ENCODE measurements around the gene C19orf12. TPM values are rescaled to one million over a fixed set of nuclear protein-coding genes. Genes with fewer than 3 reads are reported as not detected.

The C19orf12 gene
- polyA plus RNA-seq, 1 donor = 26.5 TPM

DNA sequence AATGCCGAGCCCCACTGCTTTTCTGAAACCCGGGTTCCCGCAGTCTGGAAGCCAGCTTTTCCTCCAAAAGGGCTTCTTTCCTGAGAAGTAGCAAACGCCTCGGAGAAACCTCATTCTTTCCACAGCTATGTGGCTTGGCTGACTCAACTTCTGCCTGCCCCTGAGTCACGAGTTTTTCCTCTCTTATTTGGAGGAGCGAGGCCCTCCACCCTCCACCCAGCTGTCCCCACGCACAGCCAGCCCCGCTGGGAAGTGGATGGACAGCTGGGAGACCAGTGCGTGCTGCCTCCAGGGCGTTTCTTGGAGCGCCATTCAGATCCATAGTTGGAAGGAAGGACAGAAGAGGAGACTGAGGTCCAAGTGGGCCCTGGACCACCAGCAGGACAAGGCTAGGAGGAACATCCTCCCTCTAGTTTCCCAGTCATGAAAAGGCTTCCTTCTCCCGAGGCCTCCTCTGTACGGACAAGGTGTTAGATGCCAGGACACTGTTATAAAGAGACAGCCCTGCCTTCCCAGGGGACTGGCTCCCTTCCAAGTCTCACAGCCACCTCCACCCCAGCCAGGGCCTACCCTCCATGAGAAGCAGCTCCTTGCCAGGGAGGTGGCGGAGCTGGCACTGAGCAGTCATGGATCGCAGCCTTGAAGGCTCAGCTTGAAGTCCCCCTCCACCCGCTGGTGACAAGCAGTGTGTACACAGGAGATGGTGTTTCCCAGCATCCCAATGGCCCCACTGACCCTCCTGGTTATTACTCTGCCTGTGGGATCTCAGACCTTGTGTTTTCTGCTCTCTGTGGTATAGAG, 52.3 kb downstream of the C19orf12 start:
- no CpG with 5 or more reads among the region's 17 CpGs for WGBS (ENCODE audit: insufficient coverage, low lambda C conversion rate)
- no peak overlapping the region for H3K27ac ChIP-seq (ENCODE audit: low read length)
- H3K4me3 ChIP-seq (ENCODE audit: low read length) = no peak overlapping the region
- peaks cover 17% of the 10 kb centered on the region for H3K27me3 ChIP-seq (ENCODE audit: control insufficient read depth, insufficient read depth, low read length)
- peaks cover 14% of the 10 kb centered on the region for H3K4me1 ChIP-seq (ENCODE audit: control insufficient read depth, insufficient read depth, low read length)
- peak in 1 of 2 donors; percentile 30 for DNase-seq
- no peaks in the 10 kb centered on the region for H3K9me3 ChIP-seq (ENCODE audit: control insufficient read depth, low read depth, low read length)
- H3K36me3 ChIP-seq (ENCODE audit: control insufficient read depth, insufficient read depth, low read length) = no peaks in the 10 kb centered on the region

DNA sequence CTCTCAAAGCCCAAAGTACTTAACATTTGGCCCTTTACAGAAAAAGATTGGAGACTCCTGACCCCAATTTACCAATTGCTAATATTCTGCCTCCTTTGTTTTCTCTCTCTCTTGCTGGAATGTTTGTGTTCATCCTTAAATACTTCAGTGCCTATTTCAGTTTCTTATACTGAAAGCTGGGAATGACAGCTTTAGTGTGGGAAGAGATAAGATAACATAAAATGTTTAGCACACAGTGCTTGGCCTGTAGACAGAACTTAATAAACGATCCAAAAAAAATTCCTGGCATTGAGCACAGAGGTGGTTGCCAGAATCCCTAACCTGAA, 52.8 kb downstream of the C19orf12 start:
- Histone ChIP-seq H3K27ac (ENCODE audit: low read length) (no peak overlapping the region), H3K4me3 (ENCODE audit: low read length) (no peak overlapping the region), H3K36me3 (ENCODE audit: control insufficient read depth, insufficient read depth, low read length) (no peaks in the 10 kb centered on the region), H3K4me1 (ENCODE audit: control insufficient read depth, insufficient read depth, low read length) (peaks cover 13% of the 10 kb centered on the region), H3K9me3 (ENCODE audit: control insufficient read depth, low read depth, low read length) (no peaks in the 10 kb centered on the region), H3K27me3 (ENCODE audit: control insufficient read depth, insufficient read depth, low read length) (peaks cover 17% of the 10 kb centered on the region)
- DNase-seq = peak in 1 of 2 donors; percentile 20
- WGBS (ENCODE audit: insufficient coverage, low lambda C conversion rate) = no CpG with 5 or more reads among the region's 1 CpG

DNA sequence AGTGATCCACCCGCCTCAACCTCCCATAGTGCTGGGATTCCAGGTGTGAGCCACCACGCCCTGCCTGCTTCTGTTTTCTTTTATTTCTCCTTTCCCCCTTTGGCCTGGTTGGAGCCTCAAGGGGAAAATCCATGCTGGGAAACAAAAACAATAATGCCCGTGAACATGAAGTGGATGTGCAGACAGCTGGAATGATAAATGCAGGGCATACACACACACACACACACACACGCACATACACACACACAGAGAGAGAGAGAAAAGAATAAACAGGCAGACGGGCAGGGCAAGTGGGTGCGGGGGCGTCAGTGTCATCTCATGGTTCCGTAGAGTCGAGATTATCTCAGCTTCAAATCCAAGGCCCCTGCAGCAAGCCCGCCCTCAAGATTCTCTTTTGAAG, 54.2 kb downstream of the C19orf12 start:
- H3K4me3 ChIP-seq (ENCODE audit: low read length) = no peak overlapping the region
- no peak overlapping the region for H3K27ac ChIP-seq (ENCODE audit: low read length)
- H3K4me1 ChIP-seq (ENCODE audit: control insufficient read depth, insufficient read depth, low read length) = peaks cover 3% of the 10 kb centered on the region
- peaks cover 17% of the 10 kb centered on the region for H3K27me3 ChIP-seq (ENCODE audit: control insufficient read depth, insufficient read depth, low read length)
- WGBS (ENCODE audit: insufficient coverage, low lambda C conversion rate) = no CpG with 5 or more reads among the region's 10 CpGs
- DNase-seq = no peak
- no peaks in the 10 kb centered on the region for H3K9me3 ChIP-seq (ENCODE audit: control insufficient read depth, low read depth, low read length)
- H3K36me3 ChIP-seq (ENCODE audit: control insufficient read depth, insufficient read depth, low read length) = no peaks in the 10 kb centered on the region

DNA sequence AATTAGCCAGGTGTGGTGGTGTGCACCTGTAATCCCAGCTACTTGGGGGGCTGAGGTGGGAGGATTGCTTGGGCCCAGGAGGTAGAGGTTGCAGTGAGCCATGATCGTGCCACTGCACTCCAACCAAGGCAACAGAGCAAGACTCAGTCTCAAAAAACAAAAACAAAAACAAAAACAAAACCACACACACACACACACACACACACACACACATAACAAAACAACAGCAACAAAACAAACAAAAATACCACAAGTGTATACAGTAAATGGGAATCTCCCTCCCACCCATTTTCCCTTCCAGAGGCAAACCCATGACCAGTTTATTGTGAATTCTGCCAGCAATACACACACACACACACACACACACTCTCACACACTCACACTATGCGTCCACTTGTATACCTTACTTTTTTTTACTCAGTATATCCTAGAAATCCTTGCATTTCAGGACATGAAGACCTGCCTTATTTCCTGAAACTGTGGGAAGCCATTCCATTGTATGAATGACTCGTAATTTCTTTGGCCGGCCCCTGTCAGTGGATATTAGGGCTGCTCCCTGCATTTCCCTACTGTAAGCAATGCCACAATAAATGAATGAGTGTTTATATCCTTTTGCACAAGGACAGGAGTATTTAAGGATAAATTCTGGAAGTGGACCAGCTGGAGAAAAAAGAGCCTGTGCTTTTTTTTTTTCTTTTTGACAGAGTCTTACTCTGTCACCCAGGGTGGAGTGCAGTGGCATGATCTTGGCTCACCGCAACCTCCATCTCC, 56.7 kb downstream of the C19orf12 start:
- no peaks in the 10 kb centered on the region for H3K36me3 ChIP-seq (ENCODE audit: control insufficient read depth, insufficient read depth, low read length)
- no peaks in the 10 kb centered on the region for H3K4me1 ChIP-seq (ENCODE audit: control insufficient read depth, insufficient read depth, low read length)
- no peak overlapping the region for H3K4me3 ChIP-seq (ENCODE audit: low read length)
- no peaks in the 10 kb centered on the region for H3K9me3 ChIP-seq (ENCODE audit: control insufficient read depth, low read depth, low read length)
- no peak for DNase-seq
- peaks cover 17% of the 10 kb centered on the region for H3K27me3 ChIP-seq (ENCODE audit: control insufficient read depth, insufficient read depth, low read length)
- no CpG with 5 or more reads among the region's 5 CpGs for WGBS (ENCODE audit: insufficient coverage, low lambda C conversion rate)
- no peak overlapping the region for H3K27ac ChIP-seq (ENCODE audit: low read length)

DNA sequence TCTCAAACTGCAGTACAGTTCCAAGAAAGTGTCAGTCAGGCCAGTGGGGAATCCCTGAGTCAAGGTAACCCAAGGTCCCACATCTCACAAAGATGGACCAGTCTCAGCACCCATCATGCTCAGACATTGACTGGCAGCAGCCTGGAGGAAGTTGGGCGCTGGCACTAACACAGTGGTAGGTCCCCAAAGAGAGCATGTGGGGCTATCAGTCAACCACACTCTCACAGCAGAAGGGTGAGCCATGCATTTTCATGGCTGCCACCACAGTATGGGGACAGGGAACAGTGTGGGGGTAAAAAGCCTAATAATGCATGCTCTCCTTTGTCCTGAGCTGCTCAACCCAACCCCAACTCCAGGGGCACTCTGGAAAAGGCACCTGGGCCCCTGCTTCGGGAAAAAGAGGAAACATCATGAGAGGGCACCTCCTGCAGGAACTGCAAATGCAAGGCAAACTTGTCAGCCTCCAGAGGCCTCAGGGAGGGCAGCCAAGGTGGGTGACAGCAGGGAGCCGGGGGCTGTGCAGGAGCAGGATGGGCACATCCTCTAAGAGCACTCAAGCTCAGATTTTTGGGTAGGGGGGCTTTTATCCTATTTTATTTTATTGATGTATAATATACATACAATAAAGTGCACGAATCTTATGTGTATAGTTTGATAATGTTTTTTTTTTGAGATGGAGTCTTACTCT, 59.3 kb downstream of the C19orf12 start:
- Histone ChIP-seq H3K4me1 (ENCODE audit: control insufficient read depth, insufficient read depth, low read length) (no peaks in the 10 kb centered on the region), H3K4me3 (ENCODE audit: low read length) (no peak overlapping the region), H3K36me3 (ENCODE audit: control insufficient read depth, insufficient read depth, low read length) (no peaks in the 10 kb centered on the region), H3K27ac (ENCODE audit: low read length) (no peak overlapping the region), H3K9me3 (ENCODE audit: control insufficient read depth, low read depth, low read length) (no peaks in the 10 kb centered on the region), H3K27me3 (ENCODE audit: control insufficient read depth, insufficient read depth, low read length) (peaks cover 7% of the 10 kb centered on the region)
- WGBS (ENCODE audit: insufficient coverage, low lambda C conversion rate) = no CpG with 5 or more reads among the region's 4 CpGs
- DNase-seq = no peak

DNA sequence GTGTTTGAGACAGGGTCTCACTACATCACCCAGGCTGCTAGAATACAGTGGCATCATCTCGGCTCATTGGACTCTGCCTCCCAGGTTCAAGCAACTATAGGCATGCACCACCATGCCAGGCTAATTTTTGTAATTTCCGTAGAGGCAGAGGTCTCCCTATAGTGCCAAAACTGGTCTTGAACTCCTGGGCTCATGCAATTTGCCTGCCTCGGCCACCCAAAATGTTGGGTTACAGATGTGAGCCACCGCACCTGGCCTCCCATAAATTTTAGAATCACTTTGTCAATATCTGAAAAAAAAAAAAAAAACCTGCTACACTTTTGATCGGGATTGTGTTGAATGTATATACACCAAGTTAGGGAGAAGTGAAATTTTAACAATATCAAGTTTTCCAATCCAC, 61.7 kb downstream of the C19orf12 start:
- Histone ChIP-seq H3K9me3 (ENCODE audit: control insufficient read depth, low read depth, low read length) (no peaks in the 10 kb centered on the region), H3K4me3 (ENCODE audit: low read length) (no peak overlapping the region), H3K4me1 (ENCODE audit: control insufficient read depth, insufficient read depth, low read length) (no peaks in the 10 kb centered on the region), H3K27me3 (ENCODE audit: control insufficient read depth, insufficient read depth, low read length) (peaks cover 4% of the 10 kb centered on the region), H3K27ac (ENCODE audit: low read length) (no peak overlapping the region), H3K36me3 (ENCODE audit: control insufficient read depth, insufficient read depth, low read length) (no peaks in the 10 kb centered on the region)
- no peak for DNase-seq
- WGBS (ENCODE audit: insufficient coverage, low lambda C conversion rate) = no CpG with 5 or more reads among the region's 5 CpGs

DNA sequence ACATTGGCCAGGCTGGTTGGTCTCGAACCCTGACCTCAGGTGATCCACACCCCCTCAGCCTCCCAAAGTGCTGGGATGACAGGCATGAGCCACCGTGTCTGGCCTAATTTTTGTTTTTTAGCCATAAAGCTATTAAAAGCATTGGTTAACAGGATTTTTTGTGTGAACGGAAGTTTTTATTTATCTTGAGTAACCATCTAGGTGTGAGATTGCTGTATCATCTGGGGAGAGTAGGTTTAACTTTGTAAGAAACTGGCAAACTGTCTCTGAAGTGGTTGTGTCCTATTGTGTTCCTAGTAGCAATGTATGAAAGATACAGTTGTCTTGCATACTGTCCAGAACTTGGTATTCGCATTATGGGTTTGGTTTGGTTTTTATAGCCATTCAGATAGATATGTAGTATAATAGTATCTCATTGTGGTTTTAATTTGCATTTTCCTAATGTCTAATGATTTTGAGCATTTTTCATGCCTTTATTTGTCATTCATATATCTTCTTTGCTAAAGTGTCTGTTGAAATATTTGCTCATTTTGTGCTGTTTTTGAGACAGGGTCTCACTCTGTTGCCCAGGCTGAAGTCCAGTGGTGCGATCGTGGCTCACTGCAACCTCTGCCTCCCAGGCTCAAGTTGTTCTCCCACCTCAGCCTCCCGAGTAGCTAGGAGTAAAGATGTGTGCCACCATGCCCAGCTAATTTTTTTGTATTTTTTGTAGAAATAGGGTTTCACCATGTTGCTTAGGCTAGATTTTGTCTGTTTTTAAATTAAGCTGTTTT, 63.3 kb downstream of the C19orf12 start:
- H3K36me3 ChIP-seq (ENCODE audit: control insufficient read depth, insufficient read depth, low read length) = no peaks in the 10 kb centered on the region
- H3K27ac ChIP-seq (ENCODE audit: low read length) = no peak overlapping the region
- peaks cover 4% of the 10 kb centered on the region for H3K27me3 ChIP-seq (ENCODE audit: control insufficient read depth, insufficient read depth, low read length)
- no peak for DNase-seq
- WGBS (ENCODE audit: insufficient coverage, low lambda C conversion rate) = 100% methylated on average over 1 of the region's 7 CpGs
- H3K9me3 ChIP-seq (ENCODE audit: control insufficient read depth, low read depth, low read length) = no peaks in the 10 kb centered on the region
- no peak overlapping the region for H3K4me3 ChIP-seq (ENCODE audit: low read length)
- H3K4me1 ChIP-seq (ENCODE audit: control insufficient read depth, insufficient read depth, low read length) = no peaks in the 10 kb centered on the region

DNA sequence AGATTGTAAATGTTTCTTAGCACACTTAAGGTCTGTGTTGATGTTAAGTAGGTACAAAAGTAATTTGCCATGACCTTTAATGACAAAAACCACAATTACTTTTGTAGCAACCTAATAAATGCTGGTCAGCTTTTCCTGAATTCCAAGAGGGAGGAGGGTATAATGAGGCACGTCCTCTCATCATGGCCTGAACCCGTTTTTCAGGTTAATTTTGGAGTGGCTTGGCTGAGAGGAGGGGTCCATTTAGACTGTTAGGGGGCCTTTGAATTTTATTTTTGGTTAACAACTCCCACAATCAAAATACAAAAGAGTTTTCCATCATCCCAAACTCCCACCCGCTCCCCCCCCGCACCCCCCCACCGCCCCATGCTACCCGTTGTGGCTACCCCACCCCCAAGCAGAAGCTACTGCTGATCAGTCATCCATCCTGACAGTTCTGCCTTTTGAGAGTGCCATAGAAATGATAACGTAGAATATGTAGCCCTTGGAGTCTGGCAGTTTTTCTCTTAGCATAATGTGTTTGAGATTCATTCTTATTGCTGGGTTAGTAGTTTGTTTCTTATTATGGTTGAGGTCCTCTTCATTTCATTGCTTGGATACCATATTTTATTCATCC, 64.2 kb downstream of the C19orf12 start:
- Histone ChIP-seq H3K27ac (ENCODE audit: low read length) (no peak overlapping the region), H3K27me3 (ENCODE audit: control insufficient read depth, insufficient read depth, low read length) (peaks cover 4% of the 10 kb centered on the region), H3K4me3 (ENCODE audit: low read length) (no peak overlapping the region), H3K36me3 (ENCODE audit: control insufficient read depth, insufficient read depth, low read length) (no peaks in the 10 kb centered on the region), H3K9me3 (ENCODE audit: control insufficient read depth, low read depth, low read length) (no peaks in the 10 kb centered on the region), H3K4me1 (ENCODE audit: control insufficient read depth, insufficient read depth, low read length) (no peaks in the 10 kb centered on the region)
- DNase-seq = no peak
- WGBS (ENCODE audit: insufficient coverage, low lambda C conversion rate) = no CpG with 5 or more reads among the region's 7 CpGs

All from large intestine (tissue), 3 donors.